Activated effector memory CD4-positive, alpha-beta T cell treated with anti-CD3 and anti-CD28 coated beads, Interleukin-2, amount 50 U/mL, for 16 hours (primary cell): ENCODE measurements around the gene ST7L.

ENCODE experiments used
- DNase-seq: peaks from one replicate; pipeline ENCODE4 v3.0.0-alpha.2; 2020

Gene ST7L

GRCh38 chr1:112544011-112544688, 74.8 kb downstream of the ST7L start:
- no peak for DNase-seq

DNA sequence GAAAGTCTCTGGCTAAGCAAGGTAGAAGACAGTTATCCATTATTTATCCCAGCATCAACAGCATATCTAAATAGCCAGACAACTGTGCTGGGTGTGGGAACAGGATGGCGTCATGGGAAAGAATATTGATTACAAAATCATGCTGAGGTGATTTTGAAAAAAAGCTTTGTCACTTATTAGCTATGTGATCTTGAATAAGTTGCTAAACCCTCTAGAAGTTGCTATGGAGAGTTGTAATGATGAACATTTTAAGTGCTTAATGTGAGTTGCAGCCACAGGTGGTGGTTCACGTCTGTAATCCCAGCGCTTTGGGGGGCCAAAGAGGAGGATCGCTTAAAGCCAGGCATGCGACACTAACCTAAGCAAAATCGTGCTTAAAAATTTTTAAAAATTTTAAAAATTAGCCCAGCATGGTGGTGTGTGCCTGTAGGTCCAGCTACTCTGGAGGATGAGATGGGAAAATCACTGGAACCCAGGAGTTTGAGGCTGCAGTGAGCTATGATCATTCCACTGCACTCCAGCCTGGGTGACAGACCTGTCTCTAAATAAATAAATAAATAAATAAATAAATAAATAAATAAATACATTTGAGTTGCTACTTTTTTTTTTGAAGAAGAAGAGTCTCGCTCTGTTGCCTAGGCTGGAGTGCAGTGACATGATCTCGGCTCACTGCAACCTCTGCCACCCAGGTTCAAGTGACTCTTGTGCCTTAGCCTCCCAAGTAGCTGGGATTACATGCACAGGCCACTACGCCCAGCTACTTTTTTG, 76.6 kb downstream of the ST7L start:
- DNase-seq = no peak

GRCh38 chr1:112541299-112541698, 77.6 kb downstream of the ST7L start:
- DNase-seq = no peak

DNA sequence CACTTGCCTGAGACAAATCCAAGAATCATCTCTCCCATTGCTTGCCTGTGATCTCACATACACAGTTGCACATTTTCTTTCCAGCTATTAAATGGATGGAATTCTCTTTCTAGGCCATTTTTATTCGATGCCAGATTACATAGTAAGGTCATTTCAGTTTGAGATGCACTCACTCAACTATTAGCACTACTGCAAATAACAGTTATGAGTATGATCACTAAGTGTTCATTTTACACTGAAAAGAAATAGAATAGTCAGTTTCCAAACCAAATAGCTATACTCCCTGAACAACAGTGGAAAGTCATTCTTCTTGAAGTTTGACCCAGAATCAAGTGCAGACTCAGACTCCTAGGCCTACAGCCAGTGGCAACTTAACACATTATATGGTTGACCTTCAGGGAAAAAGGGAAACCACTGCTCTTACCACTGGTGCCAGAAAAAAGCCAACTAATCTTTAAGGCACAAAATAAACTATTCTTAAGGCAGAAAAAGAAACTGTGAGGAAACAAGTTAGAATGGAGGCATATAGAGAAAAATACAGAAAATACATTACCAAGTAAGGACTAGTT, 78.6 kb downstream of the ST7L start:
- DNase-seq = no peak

DNA sequence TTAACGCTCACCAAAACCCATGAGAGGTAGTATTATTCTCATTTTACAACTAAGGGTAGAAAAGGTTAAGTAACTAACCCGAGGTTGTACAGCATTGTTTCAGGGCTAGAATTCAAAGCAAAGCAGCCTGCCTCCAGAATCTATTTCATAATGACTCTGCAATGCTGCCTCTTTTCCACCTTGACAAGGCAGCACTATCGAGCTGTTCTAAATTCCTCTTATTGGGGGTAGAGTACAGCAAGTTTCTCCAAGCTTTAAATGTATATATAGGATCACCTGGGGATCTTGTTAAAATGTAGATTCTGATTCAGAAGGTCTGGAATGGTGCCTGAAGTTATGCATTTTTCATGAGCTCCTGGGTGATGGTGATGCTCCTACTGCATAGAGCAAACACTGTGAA, 80.1 kb downstream of the ST7L start:
- DNase-seq = no peak

DNA sequence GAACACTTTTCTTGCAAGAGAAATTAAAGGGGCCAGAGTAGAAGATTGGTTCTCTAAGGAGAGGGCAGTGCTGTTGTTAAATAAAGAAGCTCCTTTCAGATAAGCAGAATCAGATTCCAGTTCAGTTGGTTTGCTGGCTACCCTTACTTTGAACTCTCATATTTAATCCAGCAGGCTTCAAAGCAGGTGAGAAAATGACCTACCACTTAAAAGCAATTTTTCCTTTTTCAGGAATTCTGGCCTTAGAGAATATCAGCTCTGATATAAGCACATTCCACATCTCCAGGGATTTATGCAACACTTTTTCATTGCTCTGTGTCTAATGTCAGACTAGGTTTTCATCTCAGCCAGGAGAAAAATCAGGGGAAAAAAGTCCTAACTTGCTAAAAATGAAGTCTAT, 81.5 kb downstream of the ST7L start:
- no peak for DNase-seq

DNA sequence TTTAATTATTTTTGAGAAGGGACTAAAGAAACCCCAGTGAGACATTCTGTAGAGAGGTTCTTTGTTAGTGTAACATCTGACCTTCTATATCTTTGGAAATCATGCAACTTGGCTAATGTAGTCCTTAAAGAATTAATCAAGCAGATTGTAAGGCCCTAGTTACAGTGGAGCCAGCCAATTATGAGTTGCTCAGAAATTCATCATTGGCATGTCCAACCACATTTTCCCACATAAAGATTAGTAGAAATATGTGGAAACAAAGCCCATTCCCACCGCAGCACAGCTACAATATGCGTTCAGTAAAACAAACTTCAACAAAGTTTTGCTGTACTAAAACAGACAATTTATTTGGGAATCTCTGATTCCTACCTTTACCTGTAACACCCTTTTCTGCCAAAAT, 82.4 kb downstream of the ST7L start:
- DNase-seq = no peak

GRCh38 chr1:112533029-112533428, 85.9 kb downstream of the ST7L start:
- DNase-seq = no peak

GRCh38 chr1:112532064-112532463, 86.9 kb downstream of the ST7L start:
- DNase-seq = no peak

DNA sequence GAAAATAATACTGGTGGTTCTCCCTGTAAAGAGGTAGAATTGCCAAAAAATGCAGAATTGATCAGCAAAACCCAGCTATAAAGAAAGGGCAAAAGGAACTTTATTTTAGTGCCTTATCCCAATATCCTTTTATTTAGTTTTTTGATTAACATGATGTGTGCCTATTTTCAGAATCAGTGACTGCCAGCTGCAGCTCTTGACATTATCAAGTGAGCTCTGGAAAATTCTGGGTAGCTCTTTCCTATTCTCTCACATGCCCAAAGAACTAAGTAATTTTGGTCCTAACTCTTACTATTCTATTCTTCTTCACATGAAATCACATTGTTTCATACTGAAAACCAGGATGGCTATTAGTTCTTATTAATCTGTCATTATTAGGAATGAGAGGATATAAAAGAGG, 88.1 kb downstream of the ST7L start:
- no peak for DNase-seq

GRCh38 chr1:112529301-112529700, 89.6 kb downstream of the ST7L start:
- no peak for DNase-seq

- DNase-seq = no peak
These were observed 90.9 kb downstream of the ST7L start for GRCh38 chr1:112528076-112528475.

DNA sequence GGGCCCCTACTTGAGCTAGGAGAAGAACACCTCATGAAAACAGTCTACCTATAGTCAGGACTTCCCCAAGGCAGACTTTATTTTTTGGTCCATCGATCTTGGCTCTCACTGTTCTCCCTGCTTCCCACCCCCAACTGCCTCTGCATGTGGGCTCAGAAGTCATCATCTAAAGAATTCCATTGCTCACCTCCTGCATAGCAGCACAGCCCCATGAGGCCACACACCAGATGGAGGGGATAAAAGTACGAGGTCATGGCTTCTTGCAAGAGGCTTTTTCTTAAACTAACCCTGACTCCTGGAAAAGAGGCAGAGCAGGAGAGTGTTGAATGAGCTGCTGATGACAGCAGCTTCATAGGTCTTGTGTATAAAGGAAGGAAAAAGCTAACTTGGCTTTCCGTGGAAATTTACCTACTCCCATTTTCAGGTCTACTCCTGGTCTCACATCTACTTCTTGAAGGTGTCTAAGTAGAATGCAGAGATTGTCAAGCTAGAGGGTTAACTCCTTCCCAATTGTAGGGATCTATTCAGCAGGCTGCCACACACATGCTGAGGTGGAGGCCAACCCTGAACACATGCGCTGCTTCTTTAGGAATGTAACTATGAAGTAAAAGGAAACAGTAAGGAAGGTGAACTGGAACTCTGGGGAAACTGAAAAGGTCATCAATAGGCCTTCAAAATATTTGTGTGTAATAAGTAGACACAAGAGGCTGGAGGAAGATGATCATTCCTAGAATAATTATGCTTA, 91.5 kb downstream of the ST7L start:
- no peak for DNase-seq

- no peak for DNase-seq
These were observed 94.0 kb downstream of the ST7L start for GRCh38 chr1:112524986-112525385.

DNA sequence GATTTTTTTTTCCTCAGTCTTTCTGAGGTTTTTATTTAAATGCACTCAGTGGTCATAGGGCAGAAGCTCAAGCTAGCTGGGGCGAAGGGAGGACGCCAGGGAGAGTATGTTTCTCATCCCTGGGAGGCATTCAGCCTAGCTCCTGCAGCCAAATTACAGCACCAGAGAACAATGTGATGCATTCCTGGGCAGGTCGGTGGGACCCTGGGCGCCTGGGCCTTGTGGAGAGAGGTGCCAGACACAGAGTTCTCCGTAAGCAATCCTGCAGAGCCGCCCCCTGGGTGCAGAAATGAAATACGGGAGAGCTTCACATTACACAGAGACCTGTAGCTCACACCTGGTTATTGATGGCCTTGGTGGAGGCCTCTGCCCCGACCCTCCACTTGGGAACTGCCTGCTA, 94.7 kb downstream of the ST7L start:
- no peak for DNase-seq

GRCh38 chr1:112522621-112523020, 96.3 kb downstream of the ST7L start:
- DNase-seq = no peak

DNA sequence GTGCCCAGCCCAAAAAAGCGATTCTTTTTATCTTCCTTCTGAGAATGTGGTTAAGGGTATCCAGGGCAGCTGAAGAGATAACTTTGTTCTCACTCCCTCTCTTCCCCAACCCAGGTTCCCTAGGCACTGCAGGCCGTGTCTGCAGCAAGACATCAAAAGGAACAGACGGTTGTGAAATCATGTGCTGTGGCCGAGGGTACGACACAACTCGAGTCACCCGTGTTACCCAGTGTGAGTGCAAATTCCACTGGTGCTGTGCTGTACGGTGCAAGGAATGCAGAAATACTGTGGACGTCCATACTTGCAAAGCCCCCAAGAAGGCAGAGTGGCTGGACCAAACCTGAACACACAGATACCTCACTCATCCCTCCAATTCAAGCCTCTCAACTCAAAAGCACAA, 98.8 kb downstream of the ST7L start:
- no peak for DNase-seq

DNA sequence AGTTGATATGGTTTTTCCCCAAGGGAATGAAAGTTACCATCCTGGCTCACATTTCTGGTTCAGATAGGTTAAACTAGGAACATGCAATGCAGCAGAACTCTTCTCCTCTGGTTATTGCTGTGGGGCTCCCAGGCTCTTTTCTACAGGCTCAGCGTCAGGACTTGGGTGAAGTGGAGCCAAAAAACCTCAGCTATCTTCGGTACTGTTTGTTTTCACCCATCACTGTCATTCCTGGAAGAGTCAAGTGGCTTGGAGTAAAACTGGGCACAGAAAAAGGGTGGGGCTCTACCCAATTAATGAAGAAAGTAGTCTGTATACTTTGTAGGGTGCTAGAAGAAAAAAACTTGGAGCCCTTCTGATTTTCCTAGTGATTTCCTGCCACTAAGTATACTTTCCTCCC, 100.8 kb downstream of the ST7L start:
- no peak for DNase-seq

DNA sequence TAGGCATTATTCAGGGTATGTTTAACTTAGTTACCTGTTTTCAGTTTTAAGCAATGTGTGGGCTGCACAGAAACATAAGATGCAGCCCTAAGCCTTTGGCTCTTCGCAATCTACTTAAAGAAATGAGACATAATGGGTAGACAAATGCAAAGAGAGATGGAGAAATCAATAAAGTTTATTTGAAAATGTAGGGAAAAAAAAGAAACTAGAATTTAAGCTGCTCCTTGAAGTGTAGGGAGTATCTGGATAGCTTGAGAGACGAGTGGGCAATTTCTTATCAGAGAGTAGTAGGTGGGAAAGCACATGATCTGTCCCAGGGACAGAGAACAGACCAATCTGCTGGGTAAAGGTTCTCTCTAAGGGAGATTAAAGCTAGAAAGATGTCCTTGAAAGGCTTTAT, 101.3 kb downstream of the ST7L start:
- DNase-seq = no peak

DNA sequence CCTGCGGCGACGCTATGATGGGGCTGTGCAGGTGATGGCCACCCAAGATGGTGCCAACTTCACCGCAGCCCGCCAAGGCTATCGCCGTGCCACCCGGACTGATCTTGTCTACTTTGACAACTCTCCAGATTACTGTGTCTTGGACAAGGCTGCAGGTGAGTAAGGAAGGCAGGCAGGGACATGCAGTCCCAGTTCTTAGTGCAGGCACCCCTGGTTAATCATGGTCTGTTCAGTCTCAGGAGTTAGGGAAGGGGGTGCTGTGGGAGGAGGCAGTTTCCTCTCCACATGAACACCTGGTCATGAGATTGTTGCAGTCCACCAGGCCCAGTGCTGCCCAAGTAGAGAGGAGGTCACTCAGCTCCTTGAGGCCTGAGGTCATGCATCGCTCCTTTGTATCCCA, 101.7 kb downstream of the ST7L start:
- no peak for DNase-seq

DNA sequence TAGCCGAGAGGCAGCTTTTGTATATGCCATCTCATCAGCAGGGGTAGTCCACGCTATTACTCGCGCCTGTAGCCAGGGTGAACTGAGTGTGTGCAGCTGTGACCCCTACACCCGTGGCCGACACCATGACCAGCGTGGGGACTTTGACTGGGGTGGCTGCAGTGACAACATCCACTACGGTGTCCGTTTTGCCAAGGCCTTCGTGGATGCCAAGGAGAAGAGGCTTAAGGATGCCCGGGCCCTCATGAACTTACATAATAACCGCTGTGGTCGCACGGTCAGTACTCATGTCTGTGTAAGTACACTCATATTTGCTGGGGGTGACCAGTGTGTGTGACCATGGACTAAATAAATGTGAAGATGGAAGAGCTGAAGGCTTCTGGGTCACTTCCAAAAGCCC, 102.8 kb downstream of the ST7L start:
- DNase-seq = no peak

DNA sequence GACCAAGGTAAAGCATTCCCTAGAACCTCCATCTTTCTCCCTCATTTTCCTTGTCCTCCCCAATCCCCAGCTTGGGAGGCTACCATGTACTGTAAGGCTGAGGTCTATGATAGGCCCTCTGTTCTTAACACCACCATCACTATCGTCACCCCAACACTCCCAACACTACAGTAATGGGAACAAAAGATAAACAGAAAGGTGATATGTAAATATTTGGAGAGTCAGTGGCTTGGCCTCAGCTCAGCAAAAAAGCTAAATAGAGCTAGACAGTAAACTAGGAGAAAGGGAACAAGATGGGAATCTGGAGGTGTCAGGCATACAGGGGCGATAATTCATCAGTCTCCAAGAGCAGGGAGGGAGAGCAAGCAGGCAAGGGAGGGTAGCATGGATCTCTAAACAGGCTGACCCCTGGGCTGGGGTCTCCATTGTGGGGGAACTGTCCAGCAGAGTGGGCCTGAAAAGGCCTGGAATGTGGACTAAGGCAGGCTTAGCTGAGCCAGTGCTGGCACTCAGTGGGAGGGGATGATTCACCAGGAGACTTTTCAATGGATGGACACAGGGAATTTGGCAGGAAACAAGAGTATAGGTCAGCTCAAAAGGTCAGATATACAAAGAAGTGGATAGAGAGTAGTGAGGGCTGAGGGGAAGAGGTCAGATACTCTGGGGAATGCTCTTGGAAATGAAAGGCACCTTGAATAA, 103.5 kb downstream of the ST7L start:
- no peak for DNase-seq

- DNase-seq = no peak
These were observed 104.0 kb downstream of the ST7L start for GRCh38 chr1:112514901-112515300.
